22Rv1 (cell line): ENCODE results near the gene IL1RL2.

ENCODE experiments used
- ZFX ChIP-seq: fragments of 450-650 bp; IDR thresholded peaks from 2 replicates; pipeline ENCODE4 v1.6.1; 2017; ENCODE audit warnings: antibody characterized with exemption, borderline replicate concordance
- TF ChIP-seq, protein P1 (sequence below): fragments of 450-650 bp; IDR thresholded peaks from 2 replicates; pipeline ENCODE4 v1.5.1; 2017; ENCODE audit warnings: mild to moderate bottlenecking

DNA sequence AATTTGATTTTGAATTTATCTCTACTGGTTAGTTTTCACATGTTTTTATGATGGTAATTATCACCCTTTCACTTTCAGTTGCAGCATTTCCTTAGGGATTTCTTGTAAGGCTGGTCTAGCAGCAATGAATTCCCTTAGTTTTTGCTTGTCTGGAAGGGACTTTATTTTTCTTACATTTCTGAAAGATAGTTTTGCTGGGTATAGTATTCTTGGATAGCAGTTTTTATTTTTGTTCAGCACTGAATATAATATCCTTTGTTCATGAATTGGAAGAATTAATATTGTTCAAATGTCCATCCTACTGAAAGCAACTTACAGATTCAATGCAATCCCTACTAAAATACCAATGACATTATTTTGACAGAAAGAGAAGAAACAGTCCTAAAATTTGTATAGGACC is 30.2 kb downstream of the IL1RL2 start:
- TF ChIP-seq, protein P1, sequence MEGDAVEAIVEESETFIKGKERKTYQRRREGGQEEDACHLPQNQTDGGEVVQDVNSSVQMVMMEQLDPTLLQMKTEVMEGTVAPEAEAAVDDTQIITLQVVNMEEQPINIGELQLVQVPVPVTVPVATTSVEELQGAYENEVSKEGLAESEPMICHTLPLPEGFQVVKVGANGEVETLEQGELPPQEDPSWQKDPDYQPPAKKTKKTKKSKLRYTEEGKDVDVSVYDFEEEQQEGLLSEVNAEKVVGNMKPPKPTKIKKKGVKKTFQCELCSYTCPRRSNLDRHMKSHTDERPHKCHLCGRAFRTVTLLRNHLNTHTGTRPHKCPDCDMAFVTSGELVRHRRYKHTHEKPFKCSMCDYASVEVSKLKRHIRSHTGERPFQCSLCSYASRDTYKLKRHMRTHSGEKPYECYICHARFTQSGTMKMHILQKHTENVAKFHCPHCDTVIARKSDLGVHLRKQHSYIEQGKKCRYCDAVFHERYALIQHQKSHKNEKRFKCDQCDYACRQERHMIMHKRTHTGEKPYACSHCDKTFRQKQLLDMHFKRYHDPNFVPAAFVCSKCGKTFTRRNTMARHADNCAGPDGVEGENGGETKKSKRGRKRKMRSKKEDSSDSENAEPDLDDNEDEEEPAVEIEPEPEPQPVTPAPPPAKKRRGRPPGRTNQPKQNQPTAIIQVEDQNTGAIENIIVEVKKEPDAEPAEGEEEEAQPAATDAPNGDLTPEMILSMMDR = no peak
- TF ChIP-seq ZFX = no peak
